T-cell (primary cell): ENCODE measurements around the gene PRKACA. TPM values are rescaled to one million over a fixed set of nuclear protein-coding genes. Genes with fewer than 3 reads are reported as not detected.

ENCODE experiments used
- ATAC-seq, 4 experiments: fragments of 200-7000 bp in 3 of 4; fragments of 150-1000 bp in 1 of 4; cut with Tn5 transposase; replicated peaks in 1 of 4; 1 replicate in 3 of 4; 2 replicates in 1 of 4; pipeline ENCODE4 v1.10.0; 2021; ENCODE audit warnings: moderate library complexity in 3 of 4, mild to moderate bottlenecking in 2 of 4, moderate number of reproducible peaks in 1 of 4
- CTCF ChIA-PET, 2 donors: fragments of 300-600 bp; sonication (Branson Sonifier 250); formaldehyde crosslinking; loops; one replicate each; lab custom pipeline; 2022; ENCODE audit warnings: antibody characterized with exemption in 2 of 2; lab: Charles Lee
- POLR2A ChIA-PET, 2 donors: fragments of 300-600 bp; sonication (Branson Sonifier 250); formaldehyde crosslinking; loops; one replicate each; lab custom pipeline; 2022; ENCODE audit warnings: antibody characterized with exemption in 2 of 2; lab: Charles Lee
- DNase-seq, 35 experiments: peaks; one replicate each; pipeline versions ENCODE4 v3.0.0 to v3.0.0-alpha.2; 2013 to 2023
- H3K27ac ChIP-seq: one replicate; pipeline ENCODE4 v1.5.1; 2013; ENCODE audit warnings: low read length
- H3K27me3 ChIP-seq, 2 experiments: replicated peaks in 1 of 2; 1 replicate in 1 of 2; 2 replicates in 1 of 2; pipeline versions ENCODE4 v1.6.1 to v1.7.0; 2013; ENCODE audit warnings: low read length in 1 of 2, mixed read lengths in 1 of 2; ENCODE audit not compliant: control insufficient read depth in 2 of 2, insufficient read depth in 2 of 2; ENCODE audit errors: extremely low read depth in 1 of 2
- H3K36me3 ChIP-seq, 2 donors: 1 replicate in 1 of 2; 2 replicates in 1 of 2; pipeline versions ENCODE4 v1.6.1 to v1.7.0; 2013; ENCODE audit warnings: low read length in 1 of 2; ENCODE audit not compliant: control insufficient read depth in 2 of 2, insufficient read depth in 1 of 2; ENCODE audit errors: extremely low read depth in 1 of 2
- H3K4me1 ChIP-seq, 2 experiments: 1 replicate in 1 of 2; 2 replicates in 1 of 2; pipeline versions ENCODE4 v1.6.1 to v1.7.0; 2013; ENCODE audit warnings: low read length in 2 of 2, mixed read lengths in 1 of 2; ENCODE audit not compliant: insufficient read depth in 2 of 2, control insufficient read depth in 1 of 2; ENCODE audit errors: extremely low read depth in 1 of 2
- H3K4me3 ChIP-seq, 2 donors: 1 replicate in 1 of 2; 2 replicates in 1 of 2; pipeline versions ENCODE4 v1.5.1 to v1.7.0; 2013; ENCODE audit warnings: mild to moderate bottlenecking in 2 of 2, low read length in 1 of 2, moderate library complexity in 1 of 2; ENCODE audit not compliant: control insufficient read depth in 1 of 2; ENCODE audit errors: extremely low read depth in 1 of 2
- H3K9me3 ChIP-seq: 2 replicates; pipeline ENCODE4 v1.7.0; 2013
- H3K27ac Mint-ChIP-seq, 2 donors: one replicate each; pipeline ENCODE4 v1.8.0; 2020 to 2021; ENCODE audit warnings: mild to moderate bottlenecking in 2 of 2, mixed read lengths in 2 of 2
- H3K27me3 Mint-ChIP-seq, 2 donors: one replicate each; pipeline ENCODE4 v1.8.0; 2021 to 2022; ENCODE audit warnings: mixed read lengths in 2 of 2
- H3K36me3 Mint-ChIP-seq: one replicate; pipeline ENCODE4 v1.8.0; 2021; ENCODE audit warnings: mixed read lengths
- H3K4me1 Mint-ChIP-seq, 3 donors: one replicate each; pipeline ENCODE4 v1.8.0; 2020 to 2022; ENCODE audit warnings: mixed read lengths in 3 of 3, mild to moderate bottlenecking in 1 of 3
- H3K4me3 Mint-ChIP-seq, 3 donors: one replicate each; pipeline ENCODE4 v1.8.0; 2020 to 2022; ENCODE audit warnings: mild to moderate bottlenecking in 3 of 3, mixed read lengths in 3 of 3, moderate library complexity in 3 of 3
- H3K9me3 Mint-ChIP-seq, 3 donors: one replicate each; pipeline ENCODE4 v1.8.0; 2020 to 2022; ENCODE audit warnings: mixed read lengths in 3 of 3
- WGBS: methylation state at CpG from one replicate; pipeline ENCODE4 v1.1.5; 2013; ENCODE audit warnings: missing lambda C conversion rate; ENCODE audit not compliant: insufficient coverage; 5-methylcytosine and 5-hydroxymethylcytosine counted together
- total RNA-seq, 35 experiments: library from RNA in 6 of 35; stranded (reverse) in 6 of 35; fragments of 120-200 nt in 1 of 35; gene quantifications; one replicate each; pipeline versions ENCODE4 v1.2.1 to v1.2.4 and lab custom pipeline; 2013 to 2026

PRKACA gene
- total RNA-seq, 5 donors from 2014 or later (not counting 1 experiment from before 2014, with no cell fraction given), result 43.0 to 53.5 (median 48.9) TPM

DNA sequence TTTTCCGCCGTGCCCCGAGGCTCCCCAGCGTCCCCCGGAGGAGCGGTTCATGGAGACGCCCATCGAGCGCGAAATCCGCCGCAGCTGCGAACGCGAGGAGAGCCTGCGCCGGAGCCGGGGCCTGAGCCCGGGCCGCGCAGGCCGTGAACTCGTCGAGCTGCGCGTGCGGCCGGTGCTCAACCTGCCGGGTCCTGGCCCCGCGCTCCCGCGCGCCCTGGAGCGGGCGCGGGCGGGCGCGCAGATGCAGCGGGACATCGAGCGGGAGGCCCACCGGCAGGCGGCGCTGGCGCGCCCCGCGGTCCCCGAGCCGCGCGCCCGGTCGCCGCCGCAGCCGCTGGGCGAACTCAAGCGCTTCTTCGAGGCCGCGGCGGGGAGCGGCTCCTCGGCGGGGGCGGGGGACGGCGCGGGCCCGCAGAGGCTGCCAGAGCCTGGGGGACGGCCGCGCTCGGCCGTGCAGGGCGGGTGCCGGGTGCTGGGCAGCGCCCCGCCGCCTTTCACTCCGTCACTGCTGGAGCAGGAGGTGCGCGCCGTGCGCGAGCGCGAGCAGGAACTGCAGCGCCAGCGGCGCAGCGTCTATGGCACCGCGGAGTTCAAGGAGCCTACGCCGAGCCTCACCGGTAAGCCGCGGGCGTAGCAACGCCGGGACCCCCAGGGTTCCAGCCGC lies 44.2 kb downstream of the PRKACA start:
- peak; percentile 79 to 82 (median 80) for ATAC-seq
- Histone ChIP-seq H3K9me3 (no peaks in the 10 kb centered on the region), H3K4me3 (peak overlapping the region; percentile 75 to 90), H3K36me3 (no peaks in the 10 kb centered on the region), H3K27ac (peak overlapping the region; percentile 66), H3K27me3 (peaks cover 0 to 17% of the 10 kb centered on the region in 2 experiments), H3K4me1 (peaks cover 17 to 38% of the 10 kb centered on the region in 2 experiments)
- peak overlapping the region; percentile 88 to 97 (median 89) for H3K4me3 Mint-ChIP-seq
- no peaks in the 10 kb centered on the region for H3K27me3 Mint-ChIP-seq
- ChIA-PET CTCF (interaction anchor here in 1 of 2 donors (1.0 kb wide), 1 partner anchor 63 kb away, joined by 5 read pairs; the partner anchor contains the start of gene ASF1B), POLR2A (interaction anchor here in 1 of 2 donors (1.1 kb wide), 1 partner anchor 15 kb away, joined by 3 read pairs; no protein-coding TSS in a partner anchor)
- peak overlapping the region in 1 of 2 donors; percentile 86 for H3K27ac Mint-ChIP-seq
- under 1% methylated on average over 106 of the region's 106 CpGs for WGBS
- peaks cover 9 to 22% (median 19%) of the 10 kb centered on the region in 3 donors for H3K4me1 Mint-ChIP-seq
- peak; percentile 50 to 90 (median 71) for DNase-seq
- no peaks in the 10 kb centered on the region for H3K36me3 Mint-ChIP-seq
- H3K9me3 Mint-ChIP-seq, result no peaks in the 10 kb centered on the region

DNA sequence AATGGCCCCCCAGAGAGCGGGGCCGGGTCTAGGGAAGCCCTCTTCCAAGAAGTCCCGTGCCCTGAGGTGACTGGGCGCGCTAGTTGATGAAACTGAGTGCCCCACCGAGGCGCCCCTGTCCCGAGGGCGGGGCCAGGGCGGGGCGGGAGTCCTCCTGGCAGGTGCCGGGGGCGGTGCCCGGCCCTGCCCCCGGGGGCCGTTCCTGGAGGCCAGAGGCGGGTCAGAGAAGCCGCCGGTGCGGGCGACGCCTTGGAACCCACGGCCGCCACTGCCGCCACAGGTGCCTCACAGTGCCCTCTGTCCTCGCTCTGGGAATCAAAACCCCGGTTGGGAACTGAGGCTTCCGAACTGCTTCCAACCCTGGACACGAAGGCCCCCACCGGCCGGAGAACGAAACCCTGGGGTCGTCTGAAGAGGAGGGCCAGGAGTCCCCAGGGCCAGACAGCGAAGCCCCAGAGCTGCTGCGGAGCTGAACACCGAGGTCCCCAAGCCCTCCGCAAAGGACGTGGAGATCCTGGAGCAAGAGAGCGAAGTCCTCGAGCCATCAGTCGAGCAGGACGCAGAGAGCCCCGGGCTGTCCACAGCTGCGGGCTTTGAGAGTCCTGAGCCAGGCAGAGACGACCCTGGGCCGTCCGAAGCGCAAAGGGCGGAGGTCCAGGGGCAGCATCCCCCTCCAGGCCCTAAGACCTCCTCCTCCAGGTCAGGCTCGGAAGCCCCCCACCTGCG lies 44.9 kb downstream of the PRKACA start, which contains the start of gene MISP3:
MISP3 (plus strand) TSS at position 252 of the 726 bp plus-strand sequence. CDS start 524 bp downstream, outside the sequence.
- peak within 1 kb of the TSS; percentile 75 to 90 for H3K4me3 ChIP-seq
- whole genome bisulfite sequencing, result under 1% methylated on average over 51 of the region's 51 CpGs
- peaks cover 17 to 38% of the 10 kb centered on the region in 2 experiments for H3K4me1 ChIP-seq
- DNase-seq (peak in 3 of 35 experiments; percentile 29 to 43 (median 37)), ATAC-seq (peak; percentile 1 to 6 (median 2))
- no peak within 1 kb of the TSS for H3K27ac ChIP-seq
- peaks cover 0 to 19% of the 10 kb centered on the region in 2 experiments for H3K27me3 ChIP-seq
- ChIA-PET POLR2A (interaction anchor here (0.6 to 1.1 kb wide), 2 partner anchors 13 to 16 kb away, joined by 3 to 4 read pairs; no protein-coding TSS in a partner anchor), CTCF (interaction anchor here in 1 of 2 donors (0.8 kb wide), 2 partner anchors 14 to 195 kb away, joined by 3 read pairs; no protein-coding TSS in a partner anchor)
- H3K4me1 Mint-ChIP-seq, result peaks cover 9 to 22% (median 19%) of the 10 kb centered on the region in 3 donors
- H3K27ac Mint-ChIP-seq, result peak within 1 kb of the TSS in 1 of 2 donors; percentile 86
- H3K36me3 Mint-ChIP-seq, result no peaks in the 10 kb centered on the region
- no peaks in the 10 kb centered on the region for H3K27me3 Mint-ChIP-seq
- H3K9me3 ChIP-seq, result no peaks in the 10 kb centered on the region
- H3K36me3 ChIP-seq, result no peaks in the 10 kb centered on the region
- H3K9me3 Mint-ChIP-seq, result no peaks in the 10 kb centered on the region
- H3K4me3 Mint-ChIP-seq, result peak within 1 kb of the TSS; percentile 88 to 97 (median 89)

DNA sequence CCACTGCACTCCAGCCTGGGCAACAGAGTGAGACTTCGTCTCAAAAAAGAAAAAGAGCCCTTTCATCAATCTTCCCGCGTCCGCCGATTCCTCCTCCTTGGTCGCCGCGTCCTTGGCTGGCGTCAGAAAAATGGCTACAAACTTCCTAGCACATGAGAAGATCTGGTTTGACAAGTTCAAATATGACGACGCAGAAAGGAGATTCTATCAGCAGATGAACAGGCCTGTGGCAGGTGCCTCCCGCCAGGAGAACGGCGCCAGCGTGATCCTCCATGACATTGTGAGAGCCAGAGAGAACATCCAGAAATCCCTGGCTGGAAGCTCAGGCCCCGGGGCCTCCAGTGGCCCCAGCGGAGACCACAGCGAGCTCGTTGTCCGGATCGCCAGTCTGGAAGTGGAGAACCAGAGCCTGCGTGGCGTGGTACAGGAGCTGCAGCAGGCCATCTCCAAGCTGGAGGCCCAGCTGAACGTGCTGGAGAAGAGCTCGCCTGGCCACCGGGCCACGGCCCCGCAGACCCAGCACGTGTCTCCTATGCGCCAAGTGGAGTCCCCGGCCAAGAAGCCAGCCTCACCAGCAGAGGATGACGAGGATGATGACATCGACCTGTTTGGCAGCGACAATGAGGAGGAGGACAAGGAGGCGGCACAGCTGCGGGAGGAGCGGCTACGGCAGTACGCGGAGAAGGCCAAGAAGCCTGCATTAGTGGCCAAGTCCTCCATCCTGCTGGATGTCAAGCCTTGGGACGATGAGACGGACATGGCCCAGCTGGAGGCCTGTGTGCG lies 47.1 kb downstream of the PRKACA start:
- Histone ChIP-seq H3K27ac (no peak overlapping the region), H3K27me3 (peaks cover 0 to 22% of the 10 kb centered on the region in 2 experiments), H3K9me3 (no peaks in the 10 kb centered on the region), H3K4me3 (no peak overlapping the region), H3K36me3 (no peaks in the 10 kb centered on the region), H3K4me1 (peaks cover 17 to 36% of the 10 kb centered on the region in 2 experiments)
- ATAC-seq (no peak), DNase-seq (no peak)
- Mint-ChIP-seq H3K9me3 (no peaks in the 10 kb centered on the region), H3K4me3 (peak overlapping the region in 2 of 3 donors; percentile 13 to 77), H3K36me3 (no peaks in the 10 kb centered on the region), H3K4me1 (peaks cover 9 to 22% (median 19%) of the 10 kb centered on the region in 3 donors), H3K27ac (no peak overlapping the region), H3K27me3 (no peaks in the 10 kb centered on the region)
- POLR2A ChIA-PET, result no interaction called here
- WGBS, result 96% methylated on average over 39 of the region's 43 CpGs
- CTCF ChIA-PET, result interaction anchor here in 1 of 2 donors (1.2 to 1.3 kb wide), 2 partner anchors 12 to 66 kb away, joined by 3 read pairs; partner anchors contain the start of gene ASF1B

DNA sequence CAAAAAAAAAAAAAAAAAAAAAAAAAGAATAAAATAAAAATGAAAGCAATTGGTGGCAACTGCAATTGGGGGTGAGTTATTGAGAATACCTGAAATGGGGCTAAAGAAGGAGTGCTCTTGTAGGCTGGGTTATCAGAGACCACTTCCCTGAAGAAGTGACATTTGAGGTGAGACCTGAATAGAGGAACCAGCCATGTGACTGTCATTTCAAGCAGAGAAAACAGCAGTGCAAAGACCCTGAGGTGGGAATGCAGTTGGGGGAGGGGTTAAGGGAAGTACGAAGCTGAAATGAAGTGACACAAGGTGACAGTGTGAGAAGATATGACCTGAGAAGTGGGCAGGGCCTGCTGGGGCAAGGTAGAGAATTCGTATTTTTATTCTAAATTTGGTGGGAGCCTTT lies 51.4 kb downstream of the PRKACA start:
- Histone ChIP-seq H3K4me3 (no peak overlapping the region), H3K36me3 (no peaks in the 10 kb centered on the region), H3K9me3 (no peaks in the 10 kb centered on the region), H3K27ac (no peak overlapping the region), H3K27me3 (peaks cover 0 to 21% of the 10 kb centered on the region in 2 experiments), H3K4me1 (no peaks in the 10 kb centered on the region)
- H3K36me3 Mint-ChIP-seq, result no peaks in the 10 kb centered on the region
- no peak overlapping the region for H3K27ac Mint-ChIP-seq
- peaks cover 0 to 2% (median 0%) of the 10 kb centered on the region in 3 donors for H3K4me1 Mint-ChIP-seq
- POLR2A ChIA-PET, result interaction anchor here in 1 of 2 donors (0.6 kb wide), 1 partner anchor 58 kb away, joined by 4 read pairs; no protein-coding TSS in a partner anchor
- peak in 1 of 4 experiments; percentile 14 for ATAC-seq
- DNase-seq, result no peak
- no peak overlapping the region for H3K4me3 Mint-ChIP-seq
- H3K27me3 Mint-ChIP-seq, result peaks cover 0 to 7% of the 10 kb centered on the region in 2 donors
- H3K9me3 Mint-ChIP-seq, result no peaks in the 10 kb centered on the region
- WGBS, result 67% methylated on average over 1 of the region's 2 CpGs
- CTCF ChIA-PET, result interaction anchor here in 1 of 2 donors (0.6 kb wide), 1 partner anchor 200 kb away, joined by 11 read pairs; no protein-coding TSS in a partner anchor

DNA sequence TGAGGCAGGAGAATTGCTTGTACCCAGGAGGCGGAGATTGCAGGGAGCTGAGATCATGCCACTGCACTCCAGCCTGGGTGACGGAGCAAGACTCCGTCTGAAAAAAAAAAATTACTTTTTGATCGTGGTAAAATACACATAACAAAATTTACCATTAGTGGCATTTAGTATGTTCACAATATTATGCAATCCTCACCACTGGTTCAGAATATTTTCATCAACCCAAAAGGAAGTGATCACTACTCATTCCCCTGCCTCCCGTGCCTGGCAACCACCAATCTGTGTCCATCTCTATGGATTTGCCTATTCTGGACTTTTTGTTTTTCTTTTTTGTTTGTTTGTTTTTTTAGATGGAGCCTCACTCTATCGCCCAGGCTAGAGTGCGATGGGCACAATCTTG lies 54.5 kb downstream of the PRKACA start:
- Histone ChIP-seq H3K9me3 (no peaks in the 10 kb centered on the region), H3K27ac (no peak overlapping the region), H3K27me3 (peaks cover 2 to 47% of the 10 kb centered on the region in 2 experiments), H3K36me3 (no peaks in the 10 kb centered on the region), H3K4me3 (no peak overlapping the region), H3K4me1 (peaks cover 0 to 14% of the 10 kb centered on the region in 2 experiments)
- H3K36me3 Mint-ChIP-seq, result no peaks in the 10 kb centered on the region
- WGBS, result 100% methylated on average over 1 of the region's 7 CpGs
- POLR2A ChIA-PET, result no interaction called here
- no peaks in the 10 kb centered on the region for H3K9me3 Mint-ChIP-seq
- CTCF ChIA-PET, result no interaction called here
- H3K4me3 Mint-ChIP-seq, result no peak overlapping the region
- no peak for ATAC-seq
- H3K27ac Mint-ChIP-seq, result no peak overlapping the region
- peaks cover 14 to 28% of the 10 kb centered on the region in 2 donors for H3K27me3 Mint-ChIP-seq
- DNase-seq, result no peak
- peaks cover 9 to 15% (median 9%) of the 10 kb centered on the region in 3 donors for H3K4me1 Mint-ChIP-seq
